Measurements from ENCODE around the gene MYO5B. TPM values are rescaled to one million over a fixed set of nuclear protein-coding genes. Genes with fewer than 3 reads are reported as not detected.

Gene MYO5B
- total and polyA plus RNA-seq, 9 of the 15 experiments (the other 6 are each of a cell fraction or from before 2014, with no cell fraction given) = 0.07 to 0.42 (median 0.28) TPM

DNA sequence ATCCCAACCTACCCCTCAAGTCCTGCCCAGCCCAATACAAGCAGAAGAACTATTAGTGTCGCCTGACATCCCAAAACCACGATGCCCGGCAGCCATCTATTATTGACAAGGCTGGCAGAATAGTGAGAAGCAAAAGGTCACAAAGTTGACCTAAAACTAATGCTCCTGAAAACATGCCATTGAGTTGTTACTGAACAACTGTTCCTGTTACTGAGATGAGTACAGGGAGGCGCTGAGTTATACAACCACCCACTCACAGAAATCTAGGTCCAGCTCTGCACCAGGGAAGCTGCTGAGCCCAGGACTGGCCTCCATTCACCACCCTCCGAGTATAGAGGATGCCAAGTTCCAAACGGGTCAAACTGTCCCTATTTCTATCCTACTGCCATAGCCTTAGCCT lies 201.6 kb downstream of the MYO5B start (continued):
- TF ChIP-seq ETV5 (CRISPR knock-in tag; IDR thresholded peaks at IDR 0.05; ENCODE audit: low read depth) (no peak), ZNF696 (CRISPR knock-in tag; conservative IDR thresholded peaks at IDR 0.05) (no peak), DMBX1 (CRISPR knock-in tag; IDR thresholded peaks at IDR 0.05; ENCODE audit: borderline replicate concordance) (no peak), PCBP1 (IDR thresholded peaks at IDR 0.05; ENCODE audit: low read depth, low read length, poor library complexity, severe bottlenecking) (no peak), ZSCAN29 (IDR thresholded peaks at IDR 0.05) (no peak), CC2D1A (IDR thresholded peaks at IDR 0.05) (no peak)

DNA sequence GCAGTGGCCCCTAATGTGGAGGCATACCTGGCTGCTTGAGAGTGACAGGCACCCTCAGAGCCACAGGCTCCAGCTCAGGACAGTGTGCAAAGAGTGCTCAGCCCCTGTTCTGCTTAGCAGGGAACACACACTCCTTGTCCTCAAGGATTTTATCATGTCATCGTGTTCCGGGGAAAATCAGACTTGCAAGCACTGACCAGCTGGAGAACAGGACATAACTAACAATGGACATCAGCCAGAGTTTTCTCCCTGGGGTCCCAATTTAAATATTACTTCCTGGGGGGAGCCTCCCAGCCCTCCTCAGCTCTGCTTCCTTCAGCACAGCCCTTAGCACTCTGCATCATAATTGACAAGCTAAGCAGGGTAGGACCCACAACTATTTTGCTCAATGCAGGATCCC lies 206.2 kb downstream of the MYO5B start:
- Histone ChIP-seq H2AFZ (ENCODE audit: low read depth, low read length) (no peak overlapping the region), H3K9me3 (replicated peaks; ENCODE audit: control insufficient read depth, insufficient read depth, low read depth, low read length) (no peaks in the 10 kb centered on the region), H3K9ac (ENCODE audit: insufficient read depth in 1 of 2, low read depth in 2 of 2, low read length in 2 of 2) (no peak overlapping the region), H3K79me2 (ENCODE audit: control insufficient read depth, insufficient read depth, low read length) (no peaks in the 10 kb centered on the region), H3K9me1 (ENCODE audit: control insufficient read depth, insufficient read depth, low read length) (no peaks in the 10 kb centered on the region), H3K36me3 (ENCODE audit: control insufficient read depth, insufficient read depth, low read length) (no peaks in the 10 kb centered on the region), H3K27me3 (ENCODE audit: control insufficient read depth in 2 of 2, insufficient read depth in 2 of 2, low read length in 2 of 2) (peaks cover 0 to 8% of the 10 kb centered on the region in 2 experiments; a peak in 2 of 5 replicates), H3K4me2 (ENCODE audit: insufficient read depth, low read length) (no peak overlapping the region), H4K20me1 (replicated peaks; ENCODE audit: control insufficient read depth, insufficient read depth, low read length) (no peaks in the 10 kb centered on the region), H3K27ac (ENCODE audit: extremely low read depth, low read depth, low read length) (no peak overlapping the region), H3K4me3 (no peak overlapping the region), H3K4me1 (replicated peaks in 1 of 2; ENCODE audit: control insufficient read depth in 2 of 2, insufficient read depth in 2 of 2, low read length in 2 of 2) (no peaks in the 10 kb centered on the region)
- ATAC-seq = no peak
- in situ Hi-C loops (cut with MboI) (no loop called here), intact Hi-C loops (cut with micrococcal nuclease) (no loop called here)
- no peak for FAIRE-seq
- ChIA-PET CTCF (ENCODE audit: low intra/inter-chr PET ratio) (no interaction called here), POLR2A (no interaction called here)
- no peak for DNase-seq (ENCODE audit: extremely low read depth in 1 of 4, low spot score in 3 of 4)
- BruUV-seq (replicated peaks) = no TSS peak
- WGBS (ENCODE audit: insufficient coverage, low coverage, missing lambda C conversion rate) = 0% methylated on average over 2 of the region's 2 CpGs
- TF ChIP-seq, protein P1, sequence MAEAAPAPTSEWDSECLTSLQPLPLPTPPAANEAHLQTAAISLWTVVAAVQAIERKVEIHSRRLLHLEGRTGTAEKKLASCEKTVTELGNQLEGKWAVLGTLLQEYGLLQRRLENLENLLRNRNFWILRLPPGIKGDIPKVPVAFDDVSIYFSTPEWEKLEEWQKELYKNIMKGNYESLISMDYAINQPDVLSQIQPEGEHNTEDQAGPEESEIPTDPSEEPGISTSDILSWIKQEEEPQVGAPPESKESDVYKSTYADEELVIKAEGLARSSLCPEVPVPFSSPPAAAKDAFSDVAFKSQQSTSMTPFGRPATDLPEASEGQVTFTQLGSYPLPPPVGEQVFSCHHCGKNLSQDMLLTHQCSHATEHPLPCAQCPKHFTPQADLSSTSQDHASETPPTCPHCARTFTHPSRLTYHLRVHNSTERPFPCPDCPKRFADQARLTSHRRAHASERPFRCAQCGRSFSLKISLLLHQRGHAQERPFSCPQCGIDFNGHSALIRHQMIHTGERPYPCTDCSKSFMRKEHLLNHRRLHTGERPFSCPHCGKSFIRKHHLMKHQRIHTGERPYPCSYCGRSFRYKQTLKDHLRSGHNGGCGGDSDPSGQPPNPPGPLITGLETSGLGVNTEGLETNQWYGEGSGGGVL (CRISPR knock-in tag; IDR thresholded peaks at IDR 0.05) = no peak
- TF ChIP-seq, protein P2, sequence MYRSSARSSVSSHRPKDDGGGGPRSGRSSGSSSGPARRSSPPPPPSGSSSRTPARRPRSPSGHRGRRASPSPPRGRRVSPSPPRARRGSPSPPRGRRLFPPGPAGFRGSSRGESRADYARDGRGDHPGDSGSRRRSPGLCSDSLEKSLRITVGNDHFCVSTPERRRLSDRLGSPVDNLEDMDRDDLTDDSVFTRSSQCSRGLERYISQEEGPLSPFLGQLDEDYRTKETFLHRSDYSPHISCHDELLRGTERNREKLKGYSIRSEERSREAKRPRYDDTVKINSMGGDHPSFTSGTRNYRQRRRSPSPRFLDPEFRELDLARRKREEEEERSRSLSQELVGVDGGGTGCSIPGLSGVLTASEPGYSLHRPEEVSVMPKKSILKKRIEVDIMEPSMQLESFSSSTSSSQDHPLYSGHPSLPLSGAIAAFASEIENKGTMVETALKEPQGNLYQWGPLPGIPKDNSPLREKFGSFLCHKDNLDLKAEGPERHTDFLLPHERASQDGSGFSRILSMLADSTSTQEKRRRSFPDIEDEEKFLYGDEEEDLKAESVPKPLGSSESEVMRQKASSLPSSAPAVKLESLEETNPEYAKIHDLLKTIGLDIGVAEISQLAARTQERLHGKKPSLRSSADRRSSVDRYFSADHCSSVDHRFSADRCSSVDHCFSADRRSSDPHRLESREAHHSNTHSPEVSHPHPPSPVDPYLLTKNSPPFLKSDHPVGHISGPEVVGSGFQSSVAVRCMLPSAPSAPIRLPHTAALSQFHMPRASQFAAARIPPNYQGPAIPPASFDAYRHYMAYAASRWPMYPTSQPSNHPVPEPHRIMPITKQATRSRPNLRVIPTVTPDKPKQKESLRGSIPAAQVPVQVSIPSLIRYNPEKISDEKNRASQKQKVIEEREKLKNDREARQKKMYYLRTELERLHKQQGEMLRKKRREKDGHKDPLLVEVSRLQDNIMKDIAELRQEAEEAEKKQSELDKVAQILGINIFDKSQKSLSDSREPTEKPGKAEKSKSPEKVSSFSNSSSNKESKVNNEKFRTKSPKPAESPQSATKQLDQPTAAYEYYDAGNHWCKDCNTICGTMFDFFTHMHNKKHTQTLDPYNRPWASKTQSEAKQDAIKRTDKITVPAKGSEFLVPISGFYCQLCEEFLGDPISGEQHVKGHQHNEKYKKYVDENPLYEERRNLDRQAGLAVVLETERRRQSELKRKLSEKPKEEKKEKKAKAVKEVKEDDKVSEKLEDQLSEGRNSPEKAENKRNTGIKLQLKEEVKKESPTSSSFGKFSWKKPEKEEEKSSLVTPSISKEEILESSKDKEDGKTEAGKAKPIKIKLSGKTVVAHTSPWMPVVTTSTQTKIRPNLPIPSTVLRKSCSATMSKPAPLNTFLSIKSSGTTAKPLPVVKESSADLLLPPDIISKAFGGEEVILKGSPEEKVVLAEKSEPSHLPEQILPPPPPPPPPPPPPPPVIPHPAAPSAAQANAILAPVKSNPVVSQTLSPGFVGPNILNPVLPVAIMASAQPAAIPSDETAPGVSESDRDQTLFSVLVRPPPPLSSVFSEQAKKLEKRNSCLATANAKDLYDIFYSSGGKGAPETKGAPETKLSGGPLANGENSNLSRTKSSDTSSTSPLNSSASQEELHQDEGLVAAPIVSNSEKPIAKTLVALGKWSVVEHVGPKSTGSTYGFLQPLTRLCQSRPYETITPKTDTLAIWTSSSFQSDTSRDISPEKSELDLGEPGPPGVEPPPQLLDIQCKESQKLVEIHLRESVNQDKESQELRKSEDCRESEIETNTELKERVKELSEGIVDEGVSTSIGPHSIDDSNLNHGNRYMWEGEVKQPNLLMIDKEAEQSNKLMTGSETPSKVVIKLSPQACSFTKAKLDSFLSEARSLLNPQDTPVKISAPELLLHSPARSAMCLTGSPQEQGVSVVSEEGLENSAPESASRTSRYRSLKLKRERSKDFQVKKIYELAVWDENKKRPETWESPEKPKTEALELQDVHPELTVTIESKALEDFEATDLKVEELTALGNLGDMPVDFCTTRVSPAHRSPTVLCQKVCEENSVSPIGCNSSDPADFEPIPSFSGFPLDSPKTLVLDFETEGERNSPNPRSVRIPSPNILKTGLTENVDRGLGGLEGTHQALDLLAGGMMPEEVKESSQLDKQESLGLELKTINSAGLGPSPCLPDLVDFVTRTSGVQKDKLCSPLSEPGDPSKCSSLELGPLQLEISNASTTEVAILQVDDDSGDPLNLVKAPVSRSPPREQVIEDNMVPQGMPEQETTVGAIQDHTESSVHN (IDR thresholded peaks at IDR 0.05; ENCODE audit: borderline replicate concordance in 1 of 2, low read depth in 1 of 2) = no peak
- TF ChIP-seq NFXL1 (CRISPR knock-in tag; IDR thresholded peaks at IDR 0.05) (no peak), MED1 (CRISPR knock-in tag; IDR thresholded peaks at IDR 0.05; ENCODE audit: borderline replicate concordance) (no peak), PHB2 (IDR thresholded peaks at IDR 0.05; ENCODE audit: low read depth) (no peak), BMI1 (IDR thresholded peaks at IDR 0.05; ENCODE audit: low read length) (no peak), RAD21 (CRISPR knock-in tag; conservative IDR thresholded peaks at IDR 0.05 in 1 of 2, IDR thresholded peaks at IDR 0.05 in 1 of 2) (no peak)
